ENCODE measurements around the gene MTA1.

Gene MTA1
- 72.9 to 99.6 (median 97.1) reads per million in 3 experiments for total RNA-seq

DNA sequence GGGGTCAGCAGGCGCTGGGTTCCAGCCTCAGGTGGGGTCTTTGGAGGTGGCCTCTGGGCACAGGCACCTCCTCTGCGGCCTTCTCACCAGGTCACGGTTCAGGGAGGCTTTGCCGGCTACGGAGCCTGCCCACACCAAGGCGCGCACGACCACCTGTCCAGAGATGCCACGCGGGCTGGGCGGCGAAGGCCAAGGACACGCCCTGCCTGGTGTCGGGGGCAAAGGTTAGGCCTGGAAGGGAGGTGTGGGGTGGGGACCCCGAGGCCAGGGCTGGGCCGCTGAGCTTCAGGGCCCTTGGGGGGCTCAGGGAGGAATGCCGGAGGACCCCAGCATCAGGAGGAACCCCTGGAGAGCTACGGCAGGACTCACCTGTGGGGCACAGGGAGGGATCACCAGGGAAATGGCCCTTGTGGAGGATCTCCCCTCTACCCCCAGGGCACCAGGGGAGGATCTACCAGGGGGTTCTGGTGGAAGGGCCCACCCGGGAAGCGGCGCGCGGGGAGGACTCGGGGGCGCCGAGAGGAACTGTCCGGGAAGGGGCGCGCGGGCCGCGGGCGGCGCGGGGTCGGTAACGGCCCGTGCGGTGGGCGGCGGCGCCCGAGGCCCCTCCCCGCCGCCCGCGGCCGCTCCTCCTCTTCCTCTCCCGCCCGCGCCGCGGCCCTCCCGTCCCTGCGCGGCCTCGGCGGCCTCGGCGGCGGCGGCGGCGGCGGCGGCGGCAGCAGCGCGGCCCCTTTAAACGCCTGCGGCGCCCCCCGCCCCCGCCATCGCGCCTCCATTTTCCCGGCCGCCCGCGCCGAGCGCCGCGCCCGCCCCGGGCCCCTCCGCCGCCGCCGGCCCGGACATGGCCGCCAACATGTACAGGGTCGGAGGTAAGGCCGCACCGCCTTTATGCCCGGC lies at the start of gene MTA1:
Gene MTA1 (plus strand): TSS at position 633 of the 897 bp plus-strand sequence. CDS start 209 bp downstream, at position 842.
- peak; percentile 26 for DNase-seq

GRCh38 chr14:105374389-105374788 lies 45.2 kb upstream of the MTA1 start:
- DNase-seq, result no peak

GRCh38 chr14:105375635-105376057 lies 44.0 kb upstream of the MTA1 start:
- DNase-seq, result no peak

GRCh38 chr14:105376521-105377440 lies 42.8 kb upstream of the MTA1 start:
- DNase-seq, result no peak

DNA sequence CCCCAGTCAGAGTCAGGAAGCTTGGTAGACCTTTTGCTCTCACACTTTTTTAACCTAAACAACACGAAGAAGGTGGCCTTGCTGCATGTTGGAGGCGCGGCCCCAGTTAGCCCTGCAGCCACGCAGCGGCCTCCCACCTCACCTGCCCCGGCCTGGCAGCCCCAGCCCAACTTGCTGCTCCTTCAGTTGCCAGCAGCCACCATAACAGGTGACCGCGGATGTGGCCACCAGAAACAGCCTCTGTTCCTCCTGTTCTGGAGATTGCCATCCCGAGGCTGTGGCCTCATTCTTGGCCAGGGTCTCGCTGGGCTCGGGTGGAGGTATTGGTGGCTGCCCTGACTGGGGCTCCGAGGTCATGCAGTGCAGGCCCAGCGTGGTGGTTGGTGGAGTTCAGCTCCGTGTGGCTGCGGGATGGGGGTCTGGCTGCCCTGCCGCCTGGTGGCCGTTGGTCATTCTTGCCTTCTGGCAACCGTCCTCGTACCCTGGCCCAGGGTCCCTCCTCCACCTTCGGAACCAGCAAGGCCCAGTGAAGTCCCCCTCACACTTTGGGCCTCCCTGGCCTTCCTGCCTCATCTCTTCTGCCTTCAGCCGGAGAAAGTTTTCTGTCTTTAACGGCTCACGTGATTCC lies 42.0 kb upstream of the MTA1 start:
- no peak for DNase-seq

GRCh38 chr14:105378199-105378598 lies 41.4 kb upstream of the MTA1 start:
- no peak for DNase-seq

- no peak for DNase-seq
Observed at GRCh38 chr14:105378873-105379685, 40.5 kb upstream of the MTA1 start.

- DNase-seq, result no peak
Observed at GRCh38 chr14:105379946-105380345, 39.7 kb upstream of the MTA1 start.

- DNase-seq, result no peak
Observed at GRCh38 chr14:105380756-105381155, 38.9 kb upstream of the MTA1 start.

GRCh38 chr14:105381446-105382342 lies 37.9 kb upstream of the MTA1 start:
- DNase-seq, result no peak

GRCh38 chr14:105382343-105383082 lies 37.1 kb upstream of the MTA1 start:
- no peak for DNase-seq

- DNase-seq, result no peak
Observed at GRCh38 chr14:105383083-105383730, 36.4 kb upstream of the MTA1 start.

- no peak for DNase-seq
Observed at GRCh38 chr14:105384041-105384557, 35.5 kb upstream of the MTA1 start.

DNA sequence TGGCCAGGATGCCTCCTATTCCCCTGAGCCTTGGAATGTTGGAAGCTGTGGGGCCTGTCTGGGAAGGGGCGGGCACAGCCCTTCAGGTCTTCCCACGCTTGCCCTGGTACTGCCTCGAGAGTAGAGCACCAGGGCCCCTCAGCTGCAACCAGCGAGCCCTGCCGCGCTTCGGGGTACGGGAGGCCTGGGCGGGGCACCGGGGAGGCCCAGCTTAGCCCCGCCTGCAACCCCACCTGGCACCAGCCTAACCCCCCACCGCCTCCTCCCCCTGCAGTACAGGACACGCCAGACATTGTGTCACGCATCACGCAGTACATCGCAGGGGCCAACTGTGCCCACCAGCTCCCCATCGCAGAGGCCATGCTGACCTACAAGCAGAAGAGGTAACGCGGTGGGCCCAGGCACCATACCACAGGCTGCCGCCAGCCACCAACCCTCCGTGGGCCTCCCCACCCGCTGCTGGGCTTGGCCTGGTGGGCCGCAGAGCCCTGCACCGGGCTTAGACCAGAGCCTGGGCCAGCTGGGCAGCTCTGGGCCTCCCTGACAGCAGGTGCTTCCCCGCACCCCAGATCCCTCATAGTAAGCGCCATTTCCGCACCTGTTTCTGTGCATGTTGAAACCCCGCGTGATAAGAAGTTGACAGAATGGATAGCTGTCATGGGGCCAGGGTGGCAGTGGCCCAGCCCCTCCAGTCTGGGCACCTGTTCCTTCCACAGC lies 34.9 kb upstream of the MTA1 start:
- no peak for DNase-seq

- no peak for DNase-seq
Observed at GRCh38 chr14:105385322-105385637, 34.3 kb upstream of the MTA1 start.

GRCh38 chr14:105385698-105386365 lies 33.8 kb upstream of the MTA1 start:
- DNase-seq, result no peak

- DNase-seq, result no peak
Observed at GRCh38 chr14:105386581-105387529, 32.8 kb upstream of the MTA1 start.
